H1 (cell line): Measurements from ENCODE around the gene FRAT2. TPM values are rescaled to one million over a fixed set of nuclear protein-coding genes. Genes with fewer than 3 reads are reported as not detected.

ENCODE experiments used
- CTCF ChIA-PET: fragments of 300-600 bp; sonication (Branson Sonifier 250); formaldehyde crosslinking; loops from one replicate; lab custom pipeline; 2021; ENCODE audit not compliant: partially characterized antibody; lab: Charles Lee
- POLR2A ChIA-PET: fragments of 300-600 bp; sonication (Branson Sonifier 250); formaldehyde crosslinking; loops from one replicate; lab custom pipeline; 2021; ENCODE audit warnings: inconsistent platforms; ENCODE audit not compliant: partially characterized antibody; lab: Charles Lee
- DNase-seq, 2 experiments: peaks; one replicate each; pipeline versions ENCODE4 v3.0.0 to v3.0.0-alpha.2; 2010 to 2022; ENCODE audit warnings: low spot score in 2 of 2, low read depth in 1 of 2, mixed read lengths in 1 of 2
- FAIRE-seq: peaks from 2 replicates; lab custom pipeline; 2011; peaks lifted over from hg19 to GRCh38; lab: Jason Lieb, UNC
- H2AFZ ChIP-seq: 2 replicates; pipeline ENCODE4 v1.8.1; 2012; ENCODE audit warnings: low read length, inconsistent platforms
- H2AK5ac ChIP-seq: 2 replicates; pipeline ENCODE4 v1.6.1; 2013; ENCODE audit warnings: low read depth, low read length
- H2BK120ac ChIP-seq: replicated peaks from 2 replicates; pipeline ENCODE3; 2013; ENCODE audit warnings: low read depth, low read length, inconsistent platforms
- H2BK12ac ChIP-seq: 2 replicates; pipeline ENCODE4 v1.6.1; 2013; ENCODE audit warnings: low read depth, low read length
- H2BK15ac ChIP-seq: 2 replicates; pipeline ENCODE4 v1.6.1; 2013; ENCODE audit warnings: low read length
- H2BK20ac ChIP-seq: 2 replicates; pipeline ENCODE4 v1.6.1; 2013; ENCODE audit warnings: low read length
- H2BK5ac ChIP-seq: 2 replicates; pipeline ENCODE4 v1.6.1; 2013; ENCODE audit warnings: low read depth, low read length
- H3K14ac ChIP-seq: 2 replicates; pipeline ENCODE4 v1.6.1; 2013; ENCODE audit warnings: inconsistent platforms; ENCODE audit not compliant: insufficient read length
- H3K18ac ChIP-seq: 2 replicates; pipeline ENCODE4 v1.6.1; 2013; ENCODE audit warnings: low read length; ENCODE audit errors: extremely low read depth
- H3K23ac ChIP-seq: 2 replicates; pipeline ENCODE4 v1.6.1; 2013; ENCODE audit warnings: inconsistent platforms; ENCODE audit not compliant: insufficient read length
- H3K23me2 ChIP-seq: 2 replicates; pipeline ENCODE4 v1.6.1; 2013; ENCODE audit warnings: low read depth, low read length
- H3K27ac ChIP-seq: 2 replicates; pipeline ENCODE4 v1.6.1; 2011; ENCODE audit warnings: low read depth, low read length, inconsistent platforms
- H3K27me3 ChIP-seq, 4 experiments: replicated peaks in 1 of 4; 1 replicate in 1 of 4; 2 replicates in 3 of 4; pipeline versions ENCODE4 v1.6.1 to v1.8.1; 2011 to 2013; ENCODE audit warnings: low read length in 3 of 4, mild to moderate bottlenecking in 3 of 4, inconsistent platforms in 2 of 4, mixed read lengths in 2 of 4, moderate library complexity in 1 of 4; ENCODE audit not compliant: control insufficient read depth in 3 of 4, insufficient read depth in 3 of 4; ENCODE audit errors: extremely low read depth in 1 of 4
- H3K36me3 ChIP-seq, 4 experiments: 2 replicates each; pipeline versions ENCODE4 v1.6.1 to v1.8.1; 2011 to 2013; ENCODE audit warnings: mild to moderate bottlenecking in 4 of 4, low read length in 3 of 4, moderate library complexity in 2 of 4, control low read depth in 1 of 4, inconsistent platforms in 1 of 4; ENCODE audit not compliant: insufficient read depth in 4 of 4, control insufficient read depth in 2 of 4
- H3K4ac ChIP-seq: replicated peaks from 2 replicates; pipeline ENCODE3; 2013; ENCODE audit warnings: low read length, low read depth, mixed read lengths, inconsistent platforms; ENCODE audit not compliant: insufficient read length
- H3K4me1 ChIP-seq, 4 experiments: replicated peaks in 1 of 4; 1 replicate in 1 of 4; 2 replicates in 3 of 4; pipeline versions ENCODE4 v1.6.1 to v1.8.1; 2011 to 2013; ENCODE audit warnings: low read length in 3 of 4, inconsistent platforms in 2 of 4, mixed read lengths in 1 of 4; ENCODE audit not compliant: insufficient read depth in 4 of 4, control insufficient read depth in 3 of 4
- H3K4me2 ChIP-seq, 2 experiments: 2 replicates each; pipeline versions ENCODE4 v1.6.1 to v1.8.1; 2011 to 2013; ENCODE audit warnings: low read depth in 2 of 2, low read length in 2 of 2, control low read depth in 1 of 2, inconsistent platforms in 1 of 2, mild to moderate bottlenecking in 1 of 2; ENCODE audit not compliant: insufficient read depth in 1 of 2
- H3K4me3 ChIP-seq, 4 experiments: fragments of 200-600, 300-600 bp in 1 of 4; sonication (generic), shearing (Covaris generic), sonication (Bioruptor Twin) in 1 of 4; 2 replicates each; pipeline versions ENCODE4 v1.5.1 to v1.8.1; 2011 to 2016; ENCODE audit warnings: low read length in 4 of 4, low read depth in 3 of 4, control low read depth in 2 of 4, inconsistent platforms in 2 of 4, mild to moderate bottlenecking in 2 of 4, mixed read lengths in 1 of 4, moderate library complexity in 1 of 4; ENCODE audit not compliant: insufficient read depth in 2 of 4; ENCODE audit errors: extremely low read depth in 1 of 4
- H3K56ac ChIP-seq: replicated peaks from 2 replicates; pipeline ENCODE3; 2013; ENCODE audit warnings: low read depth, mild to moderate bottlenecking, mixed read lengths, low read length, inconsistent platforms; ENCODE audit not compliant: insufficient read length
- H3K79me1 ChIP-seq: 2 replicates; pipeline ENCODE4 v1.6.1; 2013; ENCODE audit warnings: low read depth, low read length, control low read depth
- H3K79me2 ChIP-seq, 2 experiments: 2 replicates each; pipeline versions ENCODE4 v1.6.1 to v1.8.1; 2012 to 2013; ENCODE audit warnings: low read length in 2 of 2, mild to moderate bottlenecking in 2 of 2, inconsistent platforms in 1 of 2; ENCODE audit not compliant: insufficient read depth in 2 of 2, control insufficient read depth in 1 of 2
- H3K9ac ChIP-seq, 4 experiments: replicated peaks in 1 of 4; 1 replicate in 1 of 4; 2 replicates in 3 of 4; pipeline versions ENCODE4 v1.6.1 to v1.8.1; 2011 to 2013; ENCODE audit warnings: low read depth in 3 of 4, low read length in 3 of 4, control low read depth in 2 of 4, mild to moderate bottlenecking in 2 of 4, moderate library complexity in 2 of 4, inconsistent platforms in 1 of 4; ENCODE audit errors: extremely low read depth in 1 of 4
- H3K9me3 ChIP-seq, 2 experiments: 2 replicates each; pipeline versions ENCODE4 v1.6.1 to v1.8.1; 2012 to 2013; ENCODE audit warnings: mild to moderate bottlenecking in 2 of 2, moderate library complexity in 2 of 2, control low read depth in 1 of 2, inconsistent platforms in 1 of 2, low read depth in 1 of 2, low read length in 1 of 2, mixed read lengths in 1 of 2; ENCODE audit not compliant: insufficient read depth in 2 of 2
- H4K20me1 ChIP-seq, 2 experiments: replicated peaks in 1 of 2; 2 replicates each; pipeline versions ENCODE3 to v1.8.1; 2011 to 2013; ENCODE audit warnings: inconsistent platforms in 2 of 2, low read length in 2 of 2, mild to moderate bottlenecking in 1 of 2; ENCODE audit not compliant: insufficient read depth in 2 of 2, control insufficient read depth in 1 of 2
- H4K5ac ChIP-seq: 2 replicates; pipeline ENCODE4 v1.6.1; 2013; ENCODE audit warnings: low read length, low read depth, mixed read lengths, inconsistent platforms; ENCODE audit not compliant: insufficient read length
- H4K8ac ChIP-seq: 2 replicates; pipeline ENCODE4 v1.8.0; 2013; ENCODE audit warnings: mild to moderate bottlenecking, moderate library complexity, low read length, inconsistent platforms; ENCODE audit not compliant: insufficient read depth; ENCODE audit errors: extremely low read depth
- H4K91ac ChIP-seq: replicated peaks from 2 replicates; pipeline ENCODE3; 2013; ENCODE audit warnings: low read length, mixed read lengths, inconsistent platforms; ENCODE audit not compliant: insufficient read length
- ASH2L ChIP-seq: fragments of 200-600, 300-600 bp; sonication (generic); IDR thresholded peaks from one replicate; pipeline ENCODE4 v1.7.1; 2017; ENCODE audit warnings: low read length
- HDAC2 ChIP-seq, 2 experiments: fragments of 300-600 bp in 1 of 2; sonication (generic) in 1 of 2; IDR thresholded peaks; 2 replicates each; pipeline ENCODE4 v1.6.1; 2011 to 2012; ENCODE audit warnings: low read depth in 2 of 2, low read length in 2 of 2, mild to moderate bottlenecking in 2 of 2, moderate library complexity in 2 of 2, borderline replicate concordance in 1 of 2, inconsistent platforms in 1 of 2
- MAFK ChIP-seq: IDR thresholded peaks from 2 replicates; pipeline ENCODE4 v1.6.1; 2012; ENCODE audit warnings: low read depth, mild to moderate bottlenecking, improper control_type of control experiment, low read length
- MAX ChIP-seq: IDR thresholded peaks from 2 replicates; pipeline ENCODE4 v1.6.1; 2012; ENCODE audit warnings: inconsistent platforms
- SAP30 ChIP-seq: fragments of 300-600 bp; sonication (generic); IDR thresholded peaks from 2 replicates; pipeline ENCODE4 v1.7.1; 2012; ENCODE audit warnings: low read length, moderate library complexity, mild to moderate bottlenecking, inconsistent platforms; ENCODE audit not compliant: insufficient read depth, insufficient replicate concordance
- SIX5 ChIP-seq: IDR thresholded peaks from 2 replicates; pipeline ENCODE4 v1.6.1; 2011; ENCODE audit warnings: mild to moderate bottlenecking, low read depth, low read length
- SP4 ChIP-seq: IDR thresholded peaks from 2 replicates; pipeline ENCODE4 v1.6.1; 2012; ENCODE audit warnings: low read length, inconsistent platforms
- TAF1 ChIP-seq: IDR thresholded peaks from 2 replicates; pipeline ENCODE4 v1.6.1; 2011; ENCODE audit warnings: mild to moderate bottlenecking, low read depth, low read length
- ZNF274 ChIP-seq: IDR thresholded peaks from 2 replicates; pipeline ENCODE4 v1.7.0; 2012; ENCODE audit warnings: low read length, borderline replicate concordance; ENCODE audit errors: extremely low read depth
- WGBS, 2 experiments: shearing (Covaris generic) in 1 of 2; methylation state at CpG; one replicate each; pipeline versions ENCODE4 v1.1.6 to v1.1.7; 2013 to 2015; ENCODE audit warnings: low lambda C conversion rate in 2 of 2, mixed read lengths in 2 of 2, inconsistent platforms in 1 of 2, low coverage in 1 of 2, missing lambda C conversion rate in 1 of 2; ENCODE audit not compliant: insufficient replicate concordance in 2 of 2, insufficient coverage in 1 of 2, insufficient read length in 1 of 2; ENCODE audit errors: extremely low coverage in 1 of 2, missing lambda C conversion rate in 1 of 2; 5-methylcytosine and 5-hydroxymethylcytosine counted together
- polyA plus RNA-seq, 7 experiments: library from polyadenylated mRNA; depleted of rRNA in 3 of 7; stranded (reverse) in 5 of 7; unstranded in 2 of 7; fragments of >200 nt in 5 of 7; fragments of 200-250 nt in 2 of 7; gene quantifications; 1 replicate in 5 of 7; 2 replicates in 1 of 7; 4 replicates in 1 of 7; pipeline versions ENCODE4 v1.2.1 to v1.2.3, GENCODE V29; 2011 to 2013; ENCODE audit warnings: missing spikeins in 2 of 7, mixed read lengths in 2 of 7
- total RNA-seq: library from RNA; stranded (reverse); fragmentation: NEBNext Ultra II Directional; extraction: Animal tissue kit (Norgen Biotek cat#: 25700); gene quantifications from 2 replicates; pipeline ENCODE4 v1.2.1, GENCODE V29; 2021
- TF ChIP-seq, protein P1 (sequence below): IDR thresholded peaks from 2 replicates; pipeline ENCODE4 v1.6.1; 2012; ENCODE audit warnings: low read length, inconsistent platforms
- TF ChIP-seq, protein P2 (sequence below): IDR thresholded peaks from 2 replicates; pipeline ENCODE4 v1.6.1; 2011; ENCODE audit warnings: low read length, improper control_type of control experiment

The FRAT2 gene
- total and polyA plus RNA-seq, 2 of the 8 experiments (the other 6 are each of a cell fraction or from before 2014, with no cell fraction given) = 47.4 to 83.0 TPM

DNA sequence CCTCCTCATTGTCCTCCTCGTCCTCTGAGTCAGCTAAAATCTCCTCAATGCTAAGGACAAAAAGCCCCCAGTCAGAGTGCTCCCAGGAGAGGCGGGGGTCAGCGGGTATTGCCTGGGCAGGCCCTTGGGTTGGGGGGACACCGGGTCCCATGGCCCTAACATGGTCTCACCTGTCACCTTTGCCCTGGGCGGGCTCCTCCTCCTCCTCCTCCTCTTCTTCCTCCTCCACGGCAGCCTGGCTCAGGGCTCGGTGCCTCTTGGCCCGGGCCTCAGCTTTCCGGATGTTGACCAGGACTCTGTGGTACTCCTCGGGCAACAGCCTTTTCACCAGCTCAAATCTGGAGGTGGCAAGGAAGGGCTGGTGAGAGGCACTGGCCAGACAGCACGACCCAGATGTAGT, 32.0 kb upstream of the FRAT2 start:
- Histone ChIP-seq H3K18ac (no peak overlapping the region), H3K4me1 (no peaks in the 10 kb centered on the region; a peak in 1 of 7 replicates), H3K27me3 (no peaks in the 10 kb centered on the region), H2AFZ (no peak overlapping the region), H4K91ac (no peak overlapping the region), H2BK5ac (no peak overlapping the region), H3K14ac (no peak overlapping the region), H3K4me3 (no peak overlapping the region), H2BK15ac (no peak overlapping the region), H3K4ac (no peak overlapping the region), H3K23ac (no peak overlapping the region), H4K8ac (no peak overlapping the region), H2AK5ac (no peak overlapping the region), H3K23me2 (no peaks in the 10 kb centered on the region), H3K36me3 (peaks cover 26 to 52% (median 49%) of the 10 kb centered on the region in 4 experiments), H2BK120ac (no peak overlapping the region), H4K5ac (no peak overlapping the region), H3K79me1 (no peaks in the 10 kb centered on the region; the same call in 1 of the 2 replicates), H2BK12ac (no peak overlapping the region), H3K79me2 (no peaks in the 10 kb centered on the region), H3K56ac (no peak overlapping the region), H2BK20ac (no peak overlapping the region), H3K9me3 (no peaks in the 10 kb centered on the region), H3K9ac (no peak overlapping the region), H3K4me2 (no peak overlapping the region), H3K27ac (no peak overlapping the region), H4K20me1 (peaks cover 0 to 8% of the 10 kb centered on the region in 2 experiments)
- POLR2A ChIA-PET = interaction anchor here (1.5 to 2.3 kb wide), 3 partner anchors 10 to 34 kb away, joined by 4 to 5 read pairs (median 4); partner anchors contain the start of gene RRP12
- 92% methylated on average over 9 of the region's 11 CpGs; no CpG with 5 or more reads in 1 of the 2 experiments for WGBS, 2 experiments
- CTCF ChIA-PET = interaction anchor here (0.8 to 2.0 kb wide), 2 partner anchors 10 to 259 kb away, joined by 3 to 6 read pairs; no protein-coding TSS in a partner anchor
- DNase-seq (no peak), FAIRE-seq (no peak)
- TF ChIP-seq SP4 (no peak), HDAC2 (IDR thresholded peaks at IDR 0.05; ENCODE audit: borderline replicate concordance in 1 of 2, low read depth in 2 of 2, low read length in 2 of 2) (no peak), ASH2L (no peak), TAF1 (no peak), SAP30 (no peak), SIX5 (no peak), ZNF274 (no peak), MAX (no peak), MAFK (no peak)
- TF ChIP-seq, protein P1, sequence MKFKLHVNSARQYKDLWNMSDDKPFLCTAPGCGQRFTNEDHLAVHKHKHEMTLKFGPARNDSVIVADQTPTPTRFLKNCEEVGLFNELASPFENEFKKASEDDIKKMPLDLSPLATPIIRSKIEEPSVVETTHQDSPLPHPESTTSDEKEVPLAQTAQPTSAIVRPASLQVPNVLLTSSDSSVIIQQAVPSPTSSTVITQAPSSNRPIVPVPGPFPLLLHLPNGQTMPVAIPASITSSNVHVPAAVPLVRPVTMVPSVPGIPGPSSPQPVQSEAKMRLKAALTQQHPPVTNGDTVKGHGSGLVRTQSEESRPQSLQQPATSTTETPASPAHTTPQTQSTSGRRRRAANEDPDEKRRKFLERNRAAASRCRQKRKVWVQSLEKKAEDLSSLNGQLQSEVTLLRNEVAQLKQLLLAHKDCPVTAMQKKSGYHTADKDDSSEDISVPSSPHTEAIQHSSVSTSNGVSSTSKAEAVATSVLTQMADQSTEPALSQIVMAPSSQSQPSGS = no peak
- TF ChIP-seq, protein P2, sequence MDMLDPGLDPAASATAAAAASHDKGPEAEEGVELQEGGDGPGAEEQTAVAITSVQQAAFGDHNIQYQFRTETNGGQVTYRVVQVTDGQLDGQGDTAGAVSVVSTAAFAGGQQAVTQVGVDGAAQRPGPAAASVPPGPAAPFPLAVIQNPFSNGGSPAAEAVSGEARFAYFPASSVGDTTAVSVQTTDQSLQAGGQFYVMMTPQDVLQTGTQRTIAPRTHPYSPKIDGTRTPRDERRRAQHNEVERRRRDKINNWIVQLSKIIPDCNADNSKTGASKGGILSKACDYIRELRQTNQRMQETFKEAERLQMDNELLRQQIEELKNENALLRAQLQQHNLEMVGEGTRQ = no peak
